Skin epidermis (tissue), 12 donors: ENCODE data around the gene SLC44A2.
A peak's percentile ranks its signal among the peaks of the same experiment; 100 is the strongest.
"Not testable (repeated sequence)": the region's sequence is repeated elsewhere in the genome, so short reads cannot be mapped to it uniquely, and the experiment has no call there.

Experiments used
- H3K27ac ChIP-seq, 21 experiments: fragments of 200-600 bp; sonication (generic) in 11 of 21; one replicate each; pipeline ENCODE4 v1.5.0; 2020; ENCODE audit warnings: mild to moderate bottlenecking in 3 of 21, inconsistent platforms in 2 of 21, moderate library complexity in 2 of 21
- H3K4me3 ChIP-seq, 7 experiments: fragments of 200-600 bp; sonication (generic) in 2 of 7; one replicate each; pipeline ENCODE4 v1.5.0; 2020; ENCODE audit warnings: inconsistent platforms in 2 of 7, mild to moderate bottlenecking in 2 of 7, moderate library complexity in 1 of 7

The SLC44A2 gene

GRCh38 chr19:10643968-10644259 is 18.6 kb downstream of the SLC44A2 start:
- Histone ChIP-seq H3K27ac (peak overlapping the region in 17 of 21 experiments; percentile 25 to 86 (median 69)), H3K4me3 (no peak overlapping the region)

- Histone ChIP-seq H3K27ac (peak overlapping the region in 19 of 21 experiments; percentile 1 to 86 (median 68)), H3K4me3 (no peak overlapping the region)
These were observed 19.1 kb downstream of the SLC44A2 start for GRCh38 chr19:10644260-10645007.

- Histone ChIP-seq H3K4me3 (no peak overlapping the region), H3K27ac (peak overlapping the region in 7 of 21 experiments; percentile 9 to 62 (median 36))
These were observed 21.3 kb downstream of the SLC44A2 start for GRCh38 chr19:10646456-10647159.

GRCh38 chr19:10648360-10648759 is 23.0 kb downstream of the SLC44A2 start:
- H3K27ac ChIP-seq, result peak overlapping the region in 3 of 21 experiments; percentile 1 to 47 (median 23)
- H3K4me3 ChIP-seq, result no peak overlapping the region

- H3K27ac ChIP-seq, result peak overlapping the region in 1 of 21 experiments; percentile 100
These were observed 26.5 kb downstream of the SLC44A2 start for GRCh38 chr19:10651851-10652250.

GRCh38 chr19:10653482-10653731 is 28.1 kb downstream of the SLC44A2 start:
- Histone ChIP-seq H3K27ac (peak overlapping the region; percentile 73 to 100 (median 97)), H3K4me3 (peak overlapping the region; percentile 70 to 99 (median 96))

More at GRCh38 chr19:10651851-10652250, 26.5 kb downstream of the SLC44A2 start:
- H3K4me3 ChIP-seq, result no peak overlapping the region

- peak within 1 kb of the TSS; percentile 91 to 99 (median 97) for H3K4me3 ChIP-seq
- peak within 1 kb of the TSS; percentile 82 to 100 (median 98) for H3K27ac ChIP-seq
These were observed 28.6 kb downstream of the SLC44A2 start, which contains the start of gene ILF3 for GRCh38 chr19:10653732-10654609. Gene ILF3 (plus strand): TSS chr19:10654346. CDS start chr19:10670606, 16,260 bp downstream.

- Histone ChIP-seq H3K4me3 (peak overlapping the region; percentile 91 to 99 (median 97)), H3K27ac (peak overlapping the region; percentile 82 to 100 (median 97))
These were observed 29.5 kb downstream of the SLC44A2 start for GRCh38 chr19:10654610-10655456.

GRCh38 chr19:10655457-10656312 is 30.3 kb downstream of the SLC44A2 start:
- peak overlapping the region; percentile 91 to 99 (median 97) for H3K4me3 ChIP-seq
- H3K27ac ChIP-seq, result peak overlapping the region in 17 of 21 experiments; percentile 52 to 100 (median 97)

GRCh38 chr19:10660346-10660745 is 35.0 kb downstream of the SLC44A2 start:
- no peak overlapping the region for H3K27ac ChIP-seq
- H3K4me3 ChIP-seq, result no peak overlapping the region

- no peak overlapping the region for H3K27ac ChIP-seq
- no peak overlapping the region for H3K4me3 ChIP-seq
These were observed 36.6 kb downstream of the SLC44A2 start for GRCh38 chr19:10661946-10662345.

GRCh38 chr19:10662384-10663251 is 37.3 kb downstream of the SLC44A2 start:
- Histone ChIP-seq H3K4me3 (no peak overlapping the region), H3K27ac (peak overlapping the region in 1 of 21 experiments; percentile 36)

GRCh38 chr19:10663252-10663563 is 37.9 kb downstream of the SLC44A2 start:
- H3K27ac ChIP-seq, result not testable (repeated sequence)

GRCh38 chr19:10667867-10668266 is 42.5 kb downstream of the SLC44A2 start:
- Histone ChIP-seq H3K27ac (no peak overlapping the region), H3K4me3 (no peak overlapping the region)

More at GRCh38 chr19:10663252-10663563, 37.9 kb downstream of the SLC44A2 start:
- not testable (repeated sequence) for H3K4me3 ChIP-seq

- H3K27ac ChIP-seq, result peak overlapping the region in 1 of 21 experiments; percentile 21
- H3K4me3 ChIP-seq, result no peak overlapping the region
These were observed 43.9 kb downstream of the SLC44A2 start for GRCh38 chr19:10669246-10669645.

GRCh38 chr19:10670182-10670581 is 44.8 kb downstream of the SLC44A2 start:
- H3K27ac ChIP-seq, result no peak overlapping the region
- H3K4me3 ChIP-seq, result no peak overlapping the region
